ENCODE results near the gene MTA3. TPM values are rescaled to one million over a fixed set of nuclear protein-coding genes. Genes with fewer than 3 reads are reported as not detected.
A peak's percentile ranks its signal among the peaks of the same experiment; 100 is the strongest.

MTA3 gene
- total RNA-seq, 3 donors from 2014 or later: 11.5 to 18.3 (median 13.5) TPM

GRCh38 chr2:42768706-42769256 is 200.3 kb downstream of the MTA3 start:
- no peak for DNase-seq
- Mint-ChIP-seq H3K4me3 (no peak overlapping the region), H3K36me3 (ENCODE audit: insufficient read depth) (no peaks in the 10 kb centered on the region)

GRCh38 chr2:42769583-42770287 is 201.3 kb downstream of the MTA3 start:
- Mint-ChIP-seq H3K9me3 (no peaks in the 10 kb centered on the region), H3K4me3 (no peak overlapping the region), H3K27me3 (ENCODE audit: low read depth) (no peaks in the 10 kb centered on the region), H3K36me3 (ENCODE audit: insufficient read depth) (no peaks in the 10 kb centered on the region), H3K4me1 (ENCODE audit: low read depth) (no peaks in the 10 kb centered on the region)
- ATAC-seq (peak in 1 of 2 donors; percentile 18), DNase-seq (no peak)

More at GRCh38 chr2:42768706-42769256, 200.3 kb downstream of the MTA3 start:
- no peaks in the 10 kb centered on the region for H3K9me3 Mint-ChIP-seq
- no peaks in the 10 kb centered on the region for H3K27me3 Mint-ChIP-seq (ENCODE audit: low read depth)
- H3K4me1 Mint-ChIP-seq (ENCODE audit: low read depth): no peaks in the 10 kb centered on the region
- no peak for ATAC-seq

GRCh38 chr2:42770288-42771131 is 202.1 kb downstream of the MTA3 start:
- Mint-ChIP-seq H3K4me3 (no peak overlapping the region), H3K9me3 (no peaks in the 10 kb centered on the region), H3K27me3 (ENCODE audit: low read depth) (no peaks in the 10 kb centered on the region), H3K36me3 (ENCODE audit: insufficient read depth) (no peaks in the 10 kb centered on the region), H3K4me1 (ENCODE audit: low read depth) (peaks cover 7% of the 10 kb centered on the region)
- ATAC-seq: peak in 1 of 2 donors; percentile 63
- DNase-seq: no peak

DNA sequence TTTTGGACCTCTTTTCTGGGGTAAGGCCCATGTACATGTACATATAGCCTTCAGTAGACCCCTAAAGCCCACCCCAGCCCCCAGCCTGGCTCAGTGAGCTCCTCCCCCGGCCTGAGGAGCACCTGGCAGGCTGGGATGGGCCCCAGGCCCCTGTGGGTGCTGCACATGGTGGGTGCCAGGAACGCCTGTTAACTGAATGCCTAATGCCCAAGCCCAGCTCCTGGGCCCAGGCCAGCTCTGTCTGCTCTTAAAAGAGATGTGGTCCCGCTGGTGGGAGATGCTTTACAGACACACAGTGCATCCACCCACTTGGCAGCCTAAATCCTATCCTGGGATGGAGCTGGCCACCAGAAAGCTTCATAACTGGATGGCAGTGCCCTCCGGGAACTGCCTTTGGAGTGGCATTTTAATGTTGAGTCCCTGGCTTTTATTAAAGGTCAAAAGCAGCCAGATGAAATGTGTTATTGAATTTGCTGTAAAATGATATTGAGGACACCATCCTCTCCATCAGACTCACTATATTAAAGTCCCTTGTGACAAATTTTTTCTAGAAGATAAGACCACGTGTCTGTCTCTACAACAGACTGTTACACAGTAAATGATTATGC is 203.2 kb downstream of the MTA3 start:
- Mint-ChIP-seq H3K27me3 (ENCODE audit: low read depth) (no peaks in the 10 kb centered on the region), H3K4me3 (no peak overlapping the region), H3K36me3 (ENCODE audit: insufficient read depth) (no peaks in the 10 kb centered on the region), H3K9me3 (no peaks in the 10 kb centered on the region), H3K4me1 (ENCODE audit: low read depth) (peaks cover 13% of the 10 kb centered on the region)
- no peak for DNase-seq
- no peak for ATAC-seq

GRCh38 chr2:42775186-42775585 is 206.8 kb downstream of the MTA3 start:
- Mint-ChIP-seq H3K4me1 (ENCODE audit: low read depth) (peaks cover 18% of the 10 kb centered on the region), H3K36me3 (ENCODE audit: insufficient read depth) (no peaks in the 10 kb centered on the region), H3K9me3 (no peaks in the 10 kb centered on the region), H3K4me3 (no peak overlapping the region), H3K27me3 (ENCODE audit: low read depth) (no peaks in the 10 kb centered on the region)
- DNase-seq (no peak), ATAC-seq (no peak)

DNA sequence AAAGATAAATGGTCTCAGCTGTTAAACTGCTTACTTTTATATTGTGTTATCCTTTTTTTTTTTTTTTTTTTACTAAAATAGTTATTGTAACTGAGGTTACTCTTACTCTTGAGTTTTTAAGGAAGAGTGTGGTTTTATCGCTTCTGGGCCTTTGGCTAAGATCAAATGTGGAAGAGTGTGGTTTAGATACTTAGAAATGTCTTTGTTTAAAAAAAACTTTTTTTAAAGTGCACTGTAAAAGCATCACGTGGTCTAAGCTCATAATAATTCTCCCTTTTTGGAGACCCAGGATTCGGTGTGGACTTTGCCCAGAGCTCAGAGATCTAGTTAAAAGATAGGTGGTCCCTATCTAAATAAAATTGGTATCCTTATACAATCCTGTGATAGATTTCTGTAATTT is 207.4 kb downstream of the MTA3 start:
- ATAC-seq (no peak), DNase-seq (no peak)
- peaks cover 18% of the 10 kb centered on the region for H3K4me1 Mint-ChIP-seq (ENCODE audit: low read depth)
- H3K4me3 Mint-ChIP-seq: no peak overlapping the region
- H3K36me3 Mint-ChIP-seq (ENCODE audit: insufficient read depth): no peaks in the 10 kb centered on the region
- no peaks in the 10 kb centered on the region for H3K9me3 Mint-ChIP-seq
- H3K27me3 Mint-ChIP-seq (ENCODE audit: low read depth): no peaks in the 10 kb centered on the region

DNA sequence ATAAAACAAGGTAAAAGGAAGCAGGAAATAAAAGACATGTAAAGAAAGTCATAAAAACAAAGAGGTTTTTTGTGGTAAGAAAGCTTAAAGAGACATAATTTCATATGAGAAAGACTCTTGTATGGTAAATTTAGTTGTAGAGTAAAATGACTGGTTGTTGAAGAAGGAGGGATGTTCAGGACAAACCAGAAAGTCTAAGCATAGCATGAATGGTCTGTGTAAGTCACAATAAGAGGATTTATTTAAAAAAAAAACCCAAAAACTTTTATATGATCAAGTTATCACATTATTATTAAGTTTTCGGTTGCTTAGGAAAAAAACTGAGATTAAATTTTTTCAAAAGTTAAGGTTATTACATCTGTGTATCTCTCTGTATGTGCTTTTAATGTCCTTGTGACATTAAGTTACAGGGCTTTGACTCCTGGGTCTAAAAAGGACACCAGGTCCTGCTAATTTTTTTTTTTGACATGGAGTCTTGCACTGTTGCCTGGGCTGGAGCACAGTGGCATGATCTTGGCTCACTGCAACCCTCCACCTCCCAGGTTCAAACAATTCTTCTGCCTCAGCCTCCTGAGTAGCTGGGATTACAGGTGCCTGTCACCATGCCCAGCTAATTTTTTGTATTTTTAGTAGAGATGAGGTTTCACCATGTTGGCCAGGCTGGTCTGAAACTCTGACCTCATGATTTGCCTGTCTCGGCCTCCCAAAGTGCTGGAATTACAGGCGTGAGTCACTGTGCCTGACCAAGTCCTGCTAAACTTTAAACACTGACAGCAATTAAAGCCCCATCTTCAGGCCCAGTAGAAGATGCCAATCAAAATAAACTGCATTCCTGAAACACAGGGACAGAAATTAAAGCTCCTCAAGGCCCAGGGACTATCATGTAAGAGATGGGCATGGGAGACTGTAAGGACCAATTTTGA is 209.7 kb downstream of the MTA3 start:
- no peaks in the 10 kb centered on the region for H3K27me3 Mint-ChIP-seq (ENCODE audit: low read depth)
- H3K4me1 Mint-ChIP-seq (ENCODE audit: low read depth): peaks cover 18% of the 10 kb centered on the region
- H3K36me3 Mint-ChIP-seq (ENCODE audit: insufficient read depth): no peaks in the 10 kb centered on the region
- no peak overlapping the region for H3K4me3 Mint-ChIP-seq
- DNase-seq: no peak
- H3K9me3 Mint-ChIP-seq: no peaks in the 10 kb centered on the region
- no peak for ATAC-seq

DNA sequence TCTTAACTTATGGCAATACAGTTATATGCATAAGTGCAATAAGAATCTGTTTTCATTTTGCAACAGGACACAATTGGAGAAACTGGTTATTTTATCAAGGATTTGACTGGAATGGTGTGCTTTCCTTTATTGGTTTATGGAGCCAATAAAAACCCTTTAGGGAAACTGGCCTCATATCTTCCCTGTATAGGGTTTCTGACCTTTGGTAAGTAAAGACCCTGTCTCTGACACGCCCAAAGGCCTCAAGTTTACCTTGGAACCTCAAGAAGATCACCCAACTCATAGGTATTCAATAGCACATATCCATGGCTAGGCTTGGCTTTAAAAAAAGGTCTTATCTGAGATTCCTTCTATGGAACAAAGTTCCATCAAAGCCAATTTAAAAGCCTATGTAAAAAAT is 212.7 kb downstream of the MTA3 start:
- H3K27me3 Mint-ChIP-seq (ENCODE audit: low read depth): no peaks in the 10 kb centered on the region
- no peaks in the 10 kb centered on the region for H3K36me3 Mint-ChIP-seq (ENCODE audit: insufficient read depth)
- H3K9me3 Mint-ChIP-seq: no peaks in the 10 kb centered on the region
- DNase-seq (no peak), ATAC-seq (no peak)
- no peak overlapping the region for H3K4me3 Mint-ChIP-seq
- H3K4me1 Mint-ChIP-seq (ENCODE audit: low read depth): peaks cover 7% of the 10 kb centered on the region

DNA sequence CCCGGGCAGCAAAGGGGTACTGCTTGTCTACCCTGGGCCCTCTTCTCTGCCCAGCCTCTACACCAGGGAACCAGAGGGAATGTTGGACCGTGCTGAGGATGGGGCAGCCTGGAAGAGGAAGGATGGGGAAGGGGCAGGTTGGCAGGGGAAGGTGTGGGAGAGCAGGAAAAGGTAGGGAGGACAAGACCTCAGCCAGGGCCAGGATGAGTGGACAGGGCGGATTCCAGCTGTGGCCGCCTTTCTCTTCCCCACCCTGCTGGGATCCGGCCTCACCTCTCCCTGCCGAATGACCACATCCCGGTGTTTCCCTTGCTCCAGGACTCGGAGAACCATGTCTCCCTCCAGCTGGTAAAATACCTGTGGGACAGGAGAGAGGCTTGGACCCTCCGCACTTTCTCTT is 215.1 kb downstream of the MTA3 start:
- peaks cover 8% of the 10 kb centered on the region for H3K27me3 Mint-ChIP-seq (ENCODE audit: low read depth)
- DNase-seq (no peak), ATAC-seq (no peak)
- no peaks in the 10 kb centered on the region for H3K36me3 Mint-ChIP-seq (ENCODE audit: insufficient read depth)
- H3K4me3 Mint-ChIP-seq: no peak overlapping the region
- H3K4me1 Mint-ChIP-seq (ENCODE audit: low read depth): no peaks in the 10 kb centered on the region
- H3K9me3 Mint-ChIP-seq: no peaks in the 10 kb centered on the region

DNA sequence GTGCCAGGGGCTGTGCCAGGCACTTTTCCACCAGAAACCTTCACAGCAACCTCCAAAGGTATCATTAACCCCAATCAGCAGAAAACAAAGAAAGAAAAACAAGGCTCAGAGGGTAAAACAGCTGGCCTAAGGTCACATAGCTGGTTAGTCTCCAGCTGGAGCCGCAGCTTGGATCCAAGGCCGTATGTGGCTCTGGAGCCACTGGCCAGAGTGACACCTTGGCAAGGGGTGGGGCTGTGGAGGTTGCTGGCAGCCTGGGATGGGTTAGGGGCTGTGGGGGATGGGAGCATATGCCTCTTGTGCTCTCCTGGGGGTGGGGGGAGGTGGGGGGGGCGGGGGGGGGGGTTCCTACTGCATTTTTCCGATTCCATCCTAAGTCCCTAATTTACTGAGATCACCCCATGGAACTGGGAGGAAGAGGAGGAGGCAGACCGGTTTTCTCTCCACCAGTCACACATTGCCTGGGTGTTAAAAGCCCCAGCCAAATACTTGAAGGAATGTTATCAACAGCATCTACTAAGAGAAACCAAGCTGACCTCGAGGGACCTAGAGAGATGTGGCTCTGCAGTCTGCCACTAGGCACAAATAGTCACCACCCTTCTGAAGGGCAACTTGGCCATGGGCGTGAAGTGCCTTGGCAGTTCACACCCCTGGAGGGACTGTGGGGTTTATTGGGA is 215.9 kb downstream of the MTA3 start:
- no peak for ATAC-seq
- DNase-seq: no peak
- Mint-ChIP-seq H3K9me3 (no peaks in the 10 kb centered on the region), H3K4me1 (ENCODE audit: low read depth) (no peaks in the 10 kb centered on the region), H3K27me3 (ENCODE audit: low read depth) (peaks cover 11% of the 10 kb centered on the region), H3K36me3 (ENCODE audit: insufficient read depth) (no peaks in the 10 kb centered on the region), H3K4me3 (no peak overlapping the region)

- DNase-seq: no peak
- Mint-ChIP-seq H3K27me3 (ENCODE audit: low read depth) (peaks cover 32% of the 10 kb centered on the region), H3K4me3 (no peak overlapping the region), H3K9me3 (no peaks in the 10 kb centered on the region), H3K36me3 (ENCODE audit: insufficient read depth) (no peaks in the 10 kb centered on the region), H3K4me1 (ENCODE audit: low read depth) (peaks cover 8% of the 10 kb centered on the region)
- ATAC-seq: no peak
Measured at GRCh38 chr2:42786561-42787345, 218.3 kb downstream of the MTA3 start.

DNA sequence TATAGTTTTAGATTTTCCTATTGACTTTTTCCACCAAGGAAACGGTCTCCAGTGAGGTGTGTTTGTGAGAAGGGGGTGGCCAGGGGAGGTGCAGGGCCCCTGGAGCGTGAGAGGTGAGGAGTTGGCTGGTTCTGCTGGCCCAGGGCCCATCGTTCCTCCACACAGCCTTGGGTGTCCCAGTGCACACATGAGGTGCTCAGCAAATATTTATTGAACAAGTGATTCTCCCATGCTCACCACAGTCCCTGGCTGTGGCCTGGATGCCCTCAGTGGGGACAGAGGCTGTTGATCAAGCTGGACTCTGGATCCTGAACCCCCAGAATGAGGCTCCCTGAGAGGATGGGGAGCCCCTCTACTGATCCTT is 219.0 kb downstream of the MTA3 start:
- H3K4me1 Mint-ChIP-seq (ENCODE audit: low read depth): peaks cover 12% of the 10 kb centered on the region
- ATAC-seq (no peak), DNase-seq (no peak)
- H3K36me3 Mint-ChIP-seq (ENCODE audit: insufficient read depth): no peaks in the 10 kb centered on the region
- peaks cover 37% of the 10 kb centered on the region for H3K27me3 Mint-ChIP-seq (ENCODE audit: low read depth)
- no peaks in the 10 kb centered on the region for H3K9me3 Mint-ChIP-seq
- H3K4me3 Mint-ChIP-seq: no peak overlapping the region
